K562 (cell line): Measurements from ENCODE around the gene SNX33. TPM values are rescaled to one million over a fixed set of nuclear protein-coding genes. Genes with fewer than 3 reads are reported as not detected.

Source experiments
- IRF2 ChIP-seq: sonication (generic); formaldehyde crosslinking; IDR thresholded peaks from 2 replicates; pipeline ENCODE4 v1.8.1; 2022; ENCODE audit warnings: mild to moderate bottlenecking, missing genetic modification reagents
- MAZ ChIP-seq, 2 experiments: fragments of 450-650 bp in 1 of 2; sonication (generic) in 1 of 2; formaldehyde crosslinking; IDR thresholded peaks in 1 of 2; conservative IDR thresholded peaks in 1 of 2; 2 replicates each; pipeline versions ENCODE4 v1.4.0 to v1.5.0; 2020; ENCODE audit warnings: mild to moderate bottlenecking in 1 of 2, missing genetic modification reagents in 1 of 2
- MCM3 ChIP-seq: fragments of 450-650 bp; IDR thresholded peaks from 2 replicates; pipeline ENCODE4 v1.6.1; 2016
- MEF2A ChIP-seq: IDR thresholded peaks from 2 replicates; pipeline ENCODE4 v1.6.1; 2011; ENCODE audit warnings: low read depth, mild to moderate bottlenecking, low read length, moderate library complexity; ENCODE audit not compliant: control insufficient read depth
- NR2F6 ChIP-seq: fragments of 450-650 bp; formaldehyde crosslinking; IDR thresholded peaks from 2 replicates; pipeline ENCODE4 v1.4.0; 2020; ENCODE audit warnings: mild to moderate bottlenecking
- PRDM10 ChIP-seq: fragments of 450-650 bp; IDR thresholded peaks from 2 replicates; pipeline ENCODE4 v1.6.1; 2018; ENCODE audit not compliant: partially characterized antibody
- SAFB2 ChIP-seq: fragments of 200-400 bp; formaldehyde crosslinking; IDR thresholded peaks from 2 replicates; pipeline ENCODE4 v1.6.1; 2018; ENCODE audit warnings: borderline replicate concordance, low read length, low read depth, moderate library complexity; ENCODE audit not compliant: severe bottlenecking
- SMAD2 ChIP-seq: fragments of 150-350 bp; IDR thresholded peaks from 2 replicates; pipeline ENCODE4 v1.6.1; 2014; ENCODE audit warnings: low read depth, mild to moderate bottlenecking, low read length
- SPI1 ChIP-seq: IDR thresholded peaks from 2 replicates; pipeline ENCODE4 v1.6.1; 2011; ENCODE audit warnings: low read depth, low read length, control low read depth, borderline replicate concordance
- ZBED1 ChIP-seq: IDR thresholded peaks from 2 replicates; pipeline ENCODE4 v1.6.1; 2014
- ZNF239 ChIP-seq: fragments of 250-450 bp; sonication (Bioruptor Pico); IDR thresholded peaks from 2 replicates; pipeline ENCODE4 v1.4.0; 2020; ENCODE audit warnings: mild to moderate bottlenecking
- ZNF384 ChIP-seq: IDR thresholded peaks from 2 replicates; pipeline ENCODE4 v1.6.1; 2012; ENCODE audit warnings: low read depth, low read length, improper control_type of control experiment
- polyA plus RNA-seq, 8 experiments: library from polyadenylated mRNA; depleted of rRNA in 4 of 8; stranded (reverse) in 5 of 8; unstranded in 3 of 8; fragments of >200 nt; fragmentation: Nextera tagmentation in 2 of 8; fragmentation: Illumina TruSeq in 1 of 8; extraction: Ambion mirVana in 2 of 8; extraction: Trizol in 1 of 8; gene quantifications; 2 replicates each; pipeline versions ENCODE4 v1.2.1 to v1.2.3, GENCODE V29; 2011 to 2014; ENCODE audit warnings: inconsistent platforms in 1 of 8, missing spikeins in 1 of 8
- total RNA-seq, 7 experiments: library from RNA; depleted of rRNA in 6 of 7; stranded (reverse); fragments of >200 nt in 6 of 7; fragmentation: Illumina TruSeq in 2 of 7; extraction: Trizol in 2 of 7; gene quantifications; 2 replicates each; pipeline versions ENCODE4 v1.2.1 to v1.2.3, GENCODE V29; 2011 to 2021; ENCODE audit warnings: low replicate concordance in 1 of 7
- TF ChIP-seq, protein P1 (sequence below): fragments of 450-650 bp; IDR thresholded peaks from 2 replicates; pipeline ENCODE4 v1.6.1; 2016; ENCODE audit warnings: low read depth
- TF ChIP-seq, protein P2 (sequence below): sonication (generic); formaldehyde crosslinking; IDR thresholded peaks from 2 replicates; pipeline ENCODE4 v1.8.0; 2022; ENCODE audit warnings: missing genetic modification reagents, mild to moderate bottlenecking, moderate library complexity, borderline replicate concordance

The SNX33 gene
- total and polyA plus RNA-seq, 9 of the 15 experiments (the other 6 are each of a cell fraction or from before 2014, with no cell fraction given), result 1.4 to 14.1 (median 8.2) TPM

- TF ChIP-seq, protein P1, sequence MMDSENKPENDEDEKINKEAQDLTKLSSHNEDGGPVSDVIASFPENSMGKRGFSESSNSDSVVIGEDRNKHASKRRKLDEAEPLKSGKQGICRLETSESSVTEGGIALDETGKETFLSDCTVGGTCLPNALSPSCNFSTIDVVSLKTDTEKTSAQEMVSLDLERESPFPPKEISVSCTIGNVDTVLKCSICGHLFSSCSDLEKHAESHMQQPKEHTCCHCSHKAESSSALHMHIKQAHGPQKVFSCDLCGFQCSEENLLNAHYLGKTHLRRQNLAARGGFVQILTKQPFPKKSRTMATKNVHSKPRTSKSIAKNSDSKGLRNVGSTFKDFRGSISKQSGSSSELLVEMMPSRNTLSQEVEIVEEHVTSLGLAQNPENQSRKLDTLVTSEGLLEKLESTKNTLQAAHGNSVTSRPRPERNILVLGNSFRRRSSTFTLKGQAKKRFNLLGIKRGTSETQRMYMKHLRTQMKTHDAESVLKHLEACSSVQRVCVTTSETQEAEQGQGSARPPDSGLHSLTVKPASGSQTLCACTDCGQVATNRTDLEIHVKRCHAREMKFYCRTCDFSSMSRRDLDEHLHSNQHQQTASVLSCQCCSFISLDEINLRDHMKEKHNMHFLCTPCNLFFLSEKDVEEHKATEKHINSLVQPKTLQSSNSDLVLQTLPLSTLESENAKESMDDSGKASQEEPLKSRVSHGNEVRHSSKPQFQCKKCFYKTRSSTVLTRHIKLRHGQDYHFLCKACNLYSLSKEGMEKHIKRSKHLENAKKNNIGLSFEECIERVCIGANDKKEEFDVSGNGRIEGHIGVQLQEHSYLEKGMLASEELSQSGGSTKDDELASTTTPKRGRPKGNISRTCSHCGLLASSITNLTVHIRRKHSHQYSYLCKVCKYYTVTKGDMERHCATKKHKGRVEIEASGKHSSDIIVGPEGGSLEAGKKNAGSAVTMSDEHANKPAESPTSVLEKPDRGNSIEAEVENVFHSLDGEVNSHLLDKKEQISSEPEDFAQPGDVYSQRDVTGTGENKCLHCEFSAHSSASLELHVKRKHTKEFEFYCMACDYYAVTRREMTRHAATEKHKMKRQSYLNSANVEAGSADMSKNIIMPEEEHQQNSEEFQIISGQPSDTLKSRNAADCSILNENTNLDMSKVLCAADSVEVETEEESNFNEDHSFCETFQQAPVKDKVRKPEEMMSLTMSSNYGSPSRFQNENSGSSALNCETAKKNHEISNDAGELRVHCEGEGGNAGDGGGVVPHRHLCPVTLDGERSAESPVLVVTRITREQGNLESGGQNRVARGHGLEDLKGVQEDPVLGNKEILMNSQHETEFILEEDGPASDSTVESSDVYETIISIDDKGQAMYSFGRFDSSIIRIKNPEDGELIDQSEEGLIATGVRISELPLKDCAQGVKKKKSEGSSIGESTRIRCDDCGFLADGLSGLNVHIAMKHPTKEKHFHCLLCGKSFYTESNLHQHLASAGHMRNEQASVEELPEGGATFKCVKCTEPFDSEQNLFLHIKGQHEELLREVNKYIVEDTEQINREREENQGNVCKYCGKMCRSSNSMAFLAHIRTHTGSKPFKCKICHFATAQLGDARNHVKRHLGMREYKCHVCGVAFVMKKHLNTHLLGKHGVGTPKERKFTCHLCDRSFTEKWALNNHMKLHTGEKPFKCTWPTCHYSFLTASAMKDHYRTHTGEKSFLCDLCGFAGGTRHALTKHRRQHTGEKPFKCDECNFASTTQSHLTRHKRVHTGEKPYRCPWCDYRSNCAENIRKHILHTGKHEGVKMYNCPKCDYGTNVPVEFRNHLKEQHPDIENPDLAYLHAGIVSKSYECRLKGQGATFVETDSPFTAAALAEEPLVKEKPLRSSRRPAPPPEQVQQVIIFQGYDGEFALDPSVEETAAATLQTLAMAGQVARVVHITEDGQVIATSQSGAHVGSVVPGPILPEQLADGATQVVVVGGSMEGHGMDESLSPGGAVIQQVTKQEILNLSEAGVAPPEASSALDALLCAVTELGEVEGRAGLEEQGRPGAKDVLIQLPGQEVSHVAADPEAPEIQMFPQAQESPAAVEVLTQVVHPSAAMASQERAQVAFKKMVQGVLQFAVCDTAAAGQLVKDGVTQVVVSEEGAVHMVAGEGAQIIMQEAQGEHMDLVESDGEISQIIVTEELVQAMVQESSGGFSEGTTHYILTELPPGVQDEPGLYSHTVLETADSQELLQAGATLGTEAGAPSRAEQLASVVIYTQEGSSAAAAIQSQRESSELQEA, result no peak
- TF ChIP-seq ZNF384 (no peak), MCM3 (no peak), PRDM10 (no peak), SPI1 (peak; percentile 39; the same call in 1 of the 2 replicates), MAZ (CRISPR knock-in tag; conservative IDR thresholded peaks at IDR 0.05 in 1 of 2, IDR thresholded peaks at IDR 0.05 in 1 of 2) (peak; percentile 75 to 98; a peak in 3 of 4 replicates), NR2F6 (no peak), IRF2 (no peak), MEF2A (0 out of 2 replicates have a peak, but pooled peaks have one; percentile 7), SAFB2 (no peak), ZNF239 (CRISPR knock-in tag) (no peak), SMAD2 (no peak), ZBED1 (peak; percentile 76; the same call in 1 of the 2 replicates)
- TF ChIP-seq, protein P2, sequence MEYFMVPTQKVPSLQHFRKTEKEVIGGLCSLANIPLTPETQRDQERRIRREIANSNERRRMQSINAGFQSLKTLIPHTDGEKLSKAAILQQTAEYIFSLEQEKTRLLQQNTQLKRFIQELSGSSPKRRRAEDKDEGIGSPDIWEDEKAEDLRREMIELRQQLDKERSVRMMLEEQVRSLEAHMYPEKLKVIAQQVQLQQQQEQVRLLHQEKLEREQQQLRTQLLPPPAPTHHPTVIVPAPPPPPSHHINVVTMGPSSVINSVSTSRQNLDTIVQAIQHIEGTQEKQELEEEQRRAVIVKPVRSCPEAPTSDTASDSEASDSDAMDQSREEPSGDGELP (CRISPR knock-in tag), result peak; percentile 95
Observed at GRCh38 chr15:75639709-75640482, 7.8 kb upstream of the SNX33 start, which contains the start of gene IMP3 (continued).
